WTC11 (cell line): ENCODE measurements around the gene RGS19.

ENCODE experiments used
- AFF4 ChIP-seq: sonication (generic); formaldehyde crosslinking; IDR thresholded peaks from 2 replicates; pipeline ENCODE4 v1.8.1; 2023; ENCODE audit warnings: mild to moderate bottlenecking, missing genetic modification reagents, borderline replicate concordance
- CTCF ChIP-seq: fragments of 200-600 bp; IDR thresholded peaks from 2 replicates; pipeline ENCODE4 v1.8.0; 2022; ENCODE audit warnings: antibody characterized with exemption

- TF ChIP-seq AFF4 (CRISPR knock-in tag) (no peak), CTCF (no peak)
Observed at GRCh38 chr20:64107736-64108457, 28.6 kb upstream of the RGS19 start.
